ENCODE results near the gene CYP4F22. TPM values are rescaled to one million over a fixed set of nuclear protein-coding genes. Genes with fewer than 3 reads are reported as not detected.
"Not testable (repeated sequence)": the region's sequence is repeated elsewhere in the genome, so short reads cannot be mapped to it uniquely, and the experiment has no call there.

The CYP4F22 gene
- total RNA-seq, 5 donors from 2014 or later (not counting 1 experiment from before 2014, with no cell fraction given): 0.73 to 1.6 (median 1.3) TPM

GRCh38 chr19:15506074-15506571 is 2.2 kb upstream of the CYP4F22 start:
- Mint-ChIP-seq H3K27me3 (peaks cover 0 to 25% of the 10 kb centered on the region in 2 donors), H3K27ac (no peak overlapping the region), H3K4me3 (no peak overlapping the region), H3K4me1 (peaks cover 14 to 28% (median 24%) of the 10 kb centered on the region in 3 donors), H3K9me3 (no peaks in the 10 kb centered on the region), H3K36me3 (no peaks in the 10 kb centered on the region)
- Histone ChIP-seq H3K27ac (ENCODE audit: low read length) (no peak overlapping the region), H3K27me3 (replicated peaks in 1 of 2; ENCODE audit: control insufficient read depth in 2 of 2, extremely low read depth in 1 of 2, insufficient read depth in 2 of 2, low read length in 1 of 2) (peaks cover 0 to 25% of the 10 kb centered on the region in 2 experiments), H3K36me3 (ENCODE audit: control insufficient read depth in 2 of 2, extremely low read depth in 1 of 2, insufficient read depth in 1 of 2, low read length in 1 of 2) (no peaks in the 10 kb centered on the region), H3K4me3 (ENCODE audit: control insufficient read depth in 1 of 2, extremely low read depth in 1 of 2, low read length in 1 of 2) (no peak overlapping the region), H3K9me3 (no peaks in the 10 kb centered on the region), H3K4me1 (ENCODE audit: control insufficient read depth in 1 of 2, extremely low read depth in 1 of 2, insufficient read depth in 2 of 2, low read length in 2 of 2) (peaks cover 0 to 22% of the 10 kb centered on the region in 2 experiments)
- DNase-seq (no peak), ATAC-seq (replicated peaks in 1 of 4) (no peak)
- ChIA-PET CTCF (no interaction called here), POLR2A (interaction anchor here (0.6 to 0.7 kb wide), 2 partner anchors 20 to 357 kb away, joined by 3 read pairs; no protein-coding TSS in a partner anchor)
- 78% methylated on average over 2 of the region's 5 CpGs for WGBS (ENCODE audit: insufficient coverage)

- DNase-seq (no peak), ATAC-seq (replicated peaks in 1 of 4) (no peak)
- H3K36me3 Mint-ChIP-seq: no peaks in the 10 kb centered on the region
- 84% methylated on average over 10 of the region's 14 CpGs for WGBS (ENCODE audit: insufficient coverage)
- peak overlapping the region in 1 of 2 donors; percentile 59 for H3K27ac Mint-ChIP-seq
- H3K4me1 ChIP-seq (ENCODE audit: control insufficient read depth in 1 of 2, extremely low read depth in 1 of 2, insufficient read depth in 2 of 2, low read length in 2 of 2): peaks cover 0 to 23% of the 10 kb centered on the region in 2 experiments
- peaks cover 0 to 25% of the 10 kb centered on the region in 2 donors for H3K27me3 Mint-ChIP-seq
- peak overlapping the region; percentile 61 to 83 (median 75) for H3K4me3 Mint-ChIP-seq
- H3K4me3 ChIP-seq (ENCODE audit: control insufficient read depth in 1 of 2, extremely low read depth in 1 of 2, low read length in 1 of 2): no peak overlapping the region
- H3K27ac ChIP-seq (ENCODE audit: low read length): no peak overlapping the region
- H3K27me3 ChIP-seq (replicated peaks in 1 of 2; ENCODE audit: control insufficient read depth in 2 of 2, extremely low read depth in 1 of 2, insufficient read depth in 2 of 2, low read length in 1 of 2): peaks cover 0 to 33% of the 10 kb centered on the region in 2 experiments
- H3K9me3 Mint-ChIP-seq: no peaks in the 10 kb centered on the region
- H3K9me3 ChIP-seq: no peaks in the 10 kb centered on the region
- H3K4me1 Mint-ChIP-seq: peaks cover 14 to 23% (median 15%) of the 10 kb centered on the region in 3 donors
- CTCF ChIA-PET: interaction anchor here (0.6 to 0.7 kb wide), 3 partner anchors 75 to 245 kb away, joined by 3 to 5 read pairs (median 3); partner anchors contain the start of gene AKAP8L (in 1 of the 2)
- POLR2A ChIA-PET: interaction anchor here (0.6 to 0.7 kb wide), 2 partner anchors 19 to 358 kb away, joined by 3 read pairs; no protein-coding TSS in a partner anchor
- H3K36me3 ChIP-seq (ENCODE audit: control insufficient read depth in 2 of 2, extremely low read depth in 1 of 2, insufficient read depth in 1 of 2, low read length in 1 of 2): no peaks in the 10 kb centered on the region
These were observed 974 bp upstream of the CYP4F22 start for GRCh38 chr19:15507068-15508034.

GRCh38 chr19:15511671-15512424 is 3.5 kb downstream of the CYP4F22 start:
- POLR2A ChIA-PET: no interaction called here
- Histone ChIP-seq H3K27me3 (replicated peaks in 1 of 2; ENCODE audit: control insufficient read depth in 2 of 2, extremely low read depth in 1 of 2, insufficient read depth in 2 of 2, low read length in 1 of 2) (peaks cover 0 to 33% of the 10 kb centered on the region in 2 experiments), H3K27ac (ENCODE audit: low read length) (no peak overlapping the region), H3K4me1 (ENCODE audit: control insufficient read depth in 1 of 2, extremely low read depth in 1 of 2, insufficient read depth in 2 of 2, low read length in 2 of 2) (peaks cover 4 to 39% of the 10 kb centered on the region in 2 experiments), H3K9me3 (no peaks in the 10 kb centered on the region), H3K36me3 (ENCODE audit: control insufficient read depth in 2 of 2, extremely low read depth in 1 of 2, insufficient read depth in 1 of 2, low read length in 1 of 2) (no peaks in the 10 kb centered on the region), H3K4me3 (ENCODE audit: control insufficient read depth in 1 of 2, extremely low read depth in 1 of 2, low read length in 1 of 2) (no peak overlapping the region)
- WGBS (ENCODE audit: insufficient coverage): 98% methylated on average over 12 of the region's 19 CpGs
- CTCF ChIA-PET: interaction anchor here in 1 of 2 donors (0.6 kb wide), 1 partner anchor 9 kb away, joined by 4 read pairs; no protein-coding TSS in a partner anchor
- no peaks in the 10 kb centered on the region for H3K9me3 Mint-ChIP-seq
- ATAC-seq (replicated peaks in 1 of 4) (no peak), DNase-seq (no peak)
- peaks cover 0 to 25% of the 10 kb centered on the region in 2 donors for H3K27me3 Mint-ChIP-seq
- no peak overlapping the region for H3K4me3 Mint-ChIP-seq
- H3K36me3 Mint-ChIP-seq: peaks cover 5% of the 10 kb centered on the region
- H3K27ac Mint-ChIP-seq: no peak overlapping the region
- peaks cover 28 to 45% (median 35%) of the 10 kb centered on the region in 3 donors for H3K4me1 Mint-ChIP-seq

GRCh38 chr19:15515227-15515625 is 6.9 kb downstream of the CYP4F22 start:
- DNase-seq; H3K4me3 ChIP-seq (ENCODE audit: control insufficient read depth in 1 of 2, extremely low read depth in 1 of 2, low read length in 1 of 2); H3K9me3 Mint-ChIP-seq; H3K36me3 ChIP-seq (ENCODE audit: control insufficient read depth in 2 of 2, extremely low read depth in 1 of 2, insufficient read depth in 1 of 2, low read length in 1 of 2); H3K9me3 ChIP-seq; H3K36me3 Mint-ChIP-seq; H3K27me3 Mint-ChIP-seq: not testable (repeated sequence)
- Histone ChIP-seq H3K4me1 (ENCODE audit: control insufficient read depth in 1 of 2, extremely low read depth in 1 of 2, insufficient read depth in 2 of 2, low read length in 2 of 2) (peaks cover 4 to 19% of the 10 kb centered on the region in 2 experiments), H3K27ac (ENCODE audit: low read length) (peak overlapping the region; percentile 85), H3K27me3 (replicated peaks in 1 of 2; ENCODE audit: control insufficient read depth in 2 of 2, extremely low read depth in 1 of 2, insufficient read depth in 2 of 2, low read length in 1 of 2) (peaks cover 0 to 11% of the 10 kb centered on the region in 2 experiments)
- 83% methylated on average over 5 of the region's 9 CpGs for WGBS (ENCODE audit: insufficient coverage)
- CTCF ChIA-PET: interaction anchor here in 1 of 2 donors (0.5 to 0.6 kb wide), 3 partner anchors 39 to 339 kb away, joined by 3 to 4 read pairs (median 3); no protein-coding TSS in a partner anchor
- POLR2A ChIA-PET: interaction anchor here in 1 of 2 donors (0.6 kb wide), 1 partner anchor 129 kb away, joined by 3 read pairs; no protein-coding TSS in a partner anchor
- ATAC-seq (replicated peaks in 1 of 4): peak in 2 of 4 experiments; percentile 16 to 22
- H3K27ac Mint-ChIP-seq: peak overlapping the region; percentile 99
- peaks cover 13 to 28% (median 27%) of the 10 kb centered on the region in 3 donors for H3K4me1 Mint-ChIP-seq
- peak overlapping the region; percentile 67 to 73 (median 70) for H3K4me3 Mint-ChIP-seq

- no peak overlapping the region for H3K4me3 ChIP-seq (ENCODE audit: control insufficient read depth in 1 of 2, extremely low read depth in 1 of 2, low read length in 1 of 2)
- no CpG with 5 or more reads among the region's 3 CpGs for WGBS (ENCODE audit: insufficient coverage)
- H3K36me3 ChIP-seq (ENCODE audit: control insufficient read depth in 2 of 2, extremely low read depth in 1 of 2, insufficient read depth in 1 of 2, low read length in 1 of 2): no peaks in the 10 kb centered on the region
- Mint-ChIP-seq H3K36me3 (peaks cover 9% of the 10 kb centered on the region), H3K27me3 (no peaks in the 10 kb centered on the region), H3K9me3 (peaks cover 0 to 4% (median 0%) of the 10 kb centered on the region in 3 donors), H3K4me1 (peaks cover 13 to 26% (median 25%) of the 10 kb centered on the region in 3 donors), H3K27ac (peak overlapping the region; percentile 55 to 68), H3K4me3 (no peak overlapping the region)
- peaks cover 0 to 9% of the 10 kb centered on the region in 2 experiments for H3K27me3 ChIP-seq (replicated peaks in 1 of 2; ENCODE audit: control insufficient read depth in 2 of 2, extremely low read depth in 1 of 2, insufficient read depth in 2 of 2, low read length in 1 of 2)
- peaks cover 4 to 16% of the 10 kb centered on the region in 2 experiments for H3K4me1 ChIP-seq (ENCODE audit: control insufficient read depth in 1 of 2, extremely low read depth in 1 of 2, insufficient read depth in 2 of 2, low read length in 2 of 2)
- ChIA-PET POLR2A (no interaction called here), CTCF (no interaction called here)
- no peak for ATAC-seq (replicated peaks in 1 of 4)
- no peak for DNase-seq
- H3K27ac ChIP-seq (ENCODE audit: low read length): no peak overlapping the region
- no peaks in the 10 kb centered on the region for H3K9me3 ChIP-seq
These were observed 8.0 kb downstream of the CYP4F22 start for GRCh38 chr19:15516363-15516762.

Measured in T-cell (primary cell).